H1 (cell line): ENCODE measurements around the gene SORL1-AS1.

Experiments used
- CTCF ChIA-PET: fragments of 300-600 bp; sonication (Branson Sonifier 250); formaldehyde crosslinking; loops from one replicate; lab custom pipeline; 2021; ENCODE audit not compliant: partially characterized antibody; lab: Charles Lee
- POLR2A ChIA-PET: fragments of 300-600 bp; sonication (Branson Sonifier 250); formaldehyde crosslinking; loops from one replicate; lab custom pipeline; 2021; ENCODE audit warnings: inconsistent platforms; ENCODE audit not compliant: partially characterized antibody; lab: Charles Lee
- DNase-seq, 2 experiments: peaks; one replicate each; pipeline versions ENCODE4 v3.0.0 to v3.0.0-alpha.2; 2010 to 2022; ENCODE audit warnings: low spot score in 2 of 2, low read depth in 1 of 2, mixed read lengths in 1 of 2
- FAIRE-seq: peaks from 2 replicates; lab custom pipeline; 2011; peaks lifted over from hg19 to GRCh38; lab: Jason Lieb, UNC
- H2AFZ ChIP-seq: 2 replicates; pipeline ENCODE4 v1.8.1; 2012; ENCODE audit warnings: low read length, inconsistent platforms
- H2AK5ac ChIP-seq: 2 replicates; pipeline ENCODE4 v1.6.1; 2013; ENCODE audit warnings: low read depth, low read length
- H2BK120ac ChIP-seq: replicated peaks from 2 replicates; pipeline ENCODE3; 2013; ENCODE audit warnings: low read depth, low read length, inconsistent platforms
- H2BK12ac ChIP-seq: 2 replicates; pipeline ENCODE4 v1.6.1; 2013; ENCODE audit warnings: low read depth, low read length
- H2BK15ac ChIP-seq: 2 replicates; pipeline ENCODE4 v1.6.1; 2013; ENCODE audit warnings: low read length
- H2BK20ac ChIP-seq: 2 replicates; pipeline ENCODE4 v1.6.1; 2013; ENCODE audit warnings: low read length
- H2BK5ac ChIP-seq: 2 replicates; pipeline ENCODE4 v1.6.1; 2013; ENCODE audit warnings: low read depth, low read length
- H3K14ac ChIP-seq: 2 replicates; pipeline ENCODE4 v1.6.1; 2013; ENCODE audit warnings: inconsistent platforms; ENCODE audit not compliant: insufficient read length
- H3K18ac ChIP-seq: 2 replicates; pipeline ENCODE4 v1.6.1; 2013; ENCODE audit warnings: low read length; ENCODE audit errors: extremely low read depth
- H3K23ac ChIP-seq: 2 replicates; pipeline ENCODE4 v1.6.1; 2013; ENCODE audit warnings: inconsistent platforms; ENCODE audit not compliant: insufficient read length
- H3K23me2 ChIP-seq: 2 replicates; pipeline ENCODE4 v1.6.1; 2013; ENCODE audit warnings: low read depth, low read length
- H3K27ac ChIP-seq: 2 replicates; pipeline ENCODE4 v1.6.1; 2011; ENCODE audit warnings: low read depth, low read length, inconsistent platforms
- H3K27me3 ChIP-seq, 4 experiments: replicated peaks in 1 of 4; 1 replicate in 1 of 4; 2 replicates in 3 of 4; pipeline versions ENCODE4 v1.6.1 to v1.8.1; 2011 to 2013; ENCODE audit warnings: low read length in 3 of 4, mild to moderate bottlenecking in 3 of 4, inconsistent platforms in 2 of 4, mixed read lengths in 2 of 4, moderate library complexity in 1 of 4; ENCODE audit not compliant: control insufficient read depth in 3 of 4, insufficient read depth in 3 of 4; ENCODE audit errors: extremely low read depth in 1 of 4
- H3K36me3 ChIP-seq, 4 experiments: 2 replicates each; pipeline versions ENCODE4 v1.6.1 to v1.8.1; 2011 to 2013; ENCODE audit warnings: mild to moderate bottlenecking in 4 of 4, low read length in 3 of 4, moderate library complexity in 2 of 4, control low read depth in 1 of 4, inconsistent platforms in 1 of 4; ENCODE audit not compliant: insufficient read depth in 4 of 4, control insufficient read depth in 2 of 4
- H3K4ac ChIP-seq: replicated peaks from 2 replicates; pipeline ENCODE3; 2013; ENCODE audit warnings: low read length, low read depth, mixed read lengths, inconsistent platforms; ENCODE audit not compliant: insufficient read length
- H3K4me1 ChIP-seq, 4 experiments: replicated peaks in 1 of 4; 1 replicate in 1 of 4; 2 replicates in 3 of 4; pipeline versions ENCODE4 v1.6.1 to v1.8.1; 2011 to 2013; ENCODE audit warnings: low read length in 3 of 4, inconsistent platforms in 2 of 4, mixed read lengths in 1 of 4; ENCODE audit not compliant: insufficient read depth in 4 of 4, control insufficient read depth in 3 of 4
- H3K4me2 ChIP-seq, 2 experiments: 2 replicates each; pipeline versions ENCODE4 v1.6.1 to v1.8.1; 2011 to 2013; ENCODE audit warnings: low read depth in 2 of 2, low read length in 2 of 2, control low read depth in 1 of 2, inconsistent platforms in 1 of 2, mild to moderate bottlenecking in 1 of 2; ENCODE audit not compliant: insufficient read depth in 1 of 2
- H3K4me3 ChIP-seq, 4 experiments: fragments of 200-600, 300-600 bp in 1 of 4; sonication (generic), shearing (Covaris generic), sonication (Bioruptor Twin) in 1 of 4; 2 replicates each; pipeline versions ENCODE4 v1.5.1 to v1.8.1; 2011 to 2016; ENCODE audit warnings: low read length in 4 of 4, low read depth in 3 of 4, control low read depth in 2 of 4, inconsistent platforms in 2 of 4, mild to moderate bottlenecking in 2 of 4, mixed read lengths in 1 of 4, moderate library complexity in 1 of 4; ENCODE audit not compliant: insufficient read depth in 2 of 4; ENCODE audit errors: extremely low read depth in 1 of 4
- H3K56ac ChIP-seq: replicated peaks from 2 replicates; pipeline ENCODE3; 2013; ENCODE audit warnings: low read depth, mild to moderate bottlenecking, mixed read lengths, low read length, inconsistent platforms; ENCODE audit not compliant: insufficient read length
- H3K79me1 ChIP-seq: 2 replicates; pipeline ENCODE4 v1.6.1; 2013; ENCODE audit warnings: low read depth, low read length, control low read depth
- H3K79me2 ChIP-seq, 2 experiments: 2 replicates each; pipeline versions ENCODE4 v1.6.1 to v1.8.1; 2012 to 2013; ENCODE audit warnings: low read length in 2 of 2, mild to moderate bottlenecking in 2 of 2, inconsistent platforms in 1 of 2; ENCODE audit not compliant: insufficient read depth in 2 of 2, control insufficient read depth in 1 of 2
- H3K9ac ChIP-seq, 4 experiments: replicated peaks in 1 of 4; 1 replicate in 1 of 4; 2 replicates in 3 of 4; pipeline versions ENCODE4 v1.6.1 to v1.8.1; 2011 to 2013; ENCODE audit warnings: low read depth in 3 of 4, low read length in 3 of 4, control low read depth in 2 of 4, mild to moderate bottlenecking in 2 of 4, moderate library complexity in 2 of 4, inconsistent platforms in 1 of 4; ENCODE audit errors: extremely low read depth in 1 of 4
- H3K9me3 ChIP-seq, 2 experiments: 2 replicates each; pipeline versions ENCODE4 v1.6.1 to v1.8.1; 2012 to 2013; ENCODE audit warnings: mild to moderate bottlenecking in 2 of 2, moderate library complexity in 2 of 2, control low read depth in 1 of 2, inconsistent platforms in 1 of 2, low read depth in 1 of 2, low read length in 1 of 2, mixed read lengths in 1 of 2; ENCODE audit not compliant: insufficient read depth in 2 of 2
- H4K20me1 ChIP-seq, 2 experiments: replicated peaks in 1 of 2; 2 replicates each; pipeline versions ENCODE3 to v1.8.1; 2011 to 2013; ENCODE audit warnings: inconsistent platforms in 2 of 2, low read length in 2 of 2, mild to moderate bottlenecking in 1 of 2; ENCODE audit not compliant: insufficient read depth in 2 of 2, control insufficient read depth in 1 of 2
- H4K5ac ChIP-seq: 2 replicates; pipeline ENCODE4 v1.6.1; 2013; ENCODE audit warnings: low read length, low read depth, mixed read lengths, inconsistent platforms; ENCODE audit not compliant: insufficient read length
- H4K8ac ChIP-seq: 2 replicates; pipeline ENCODE4 v1.8.0; 2013; ENCODE audit warnings: mild to moderate bottlenecking, moderate library complexity, low read length, inconsistent platforms; ENCODE audit not compliant: insufficient read depth; ENCODE audit errors: extremely low read depth
- H4K91ac ChIP-seq: replicated peaks from 2 replicates; pipeline ENCODE3; 2013; ENCODE audit warnings: low read length, mixed read lengths, inconsistent platforms; ENCODE audit not compliant: insufficient read length
- ASH2L ChIP-seq: fragments of 200-600, 300-600 bp; sonication (generic); IDR thresholded peaks from one replicate; pipeline ENCODE4 v1.7.1; 2017; ENCODE audit warnings: low read length
- ATF2 ChIP-seq: IDR thresholded peaks from 2 replicates; pipeline ENCODE4 v1.6.1; 2012; ENCODE audit warnings: low read length, inconsistent platforms
- CHD1 ChIP-seq: IDR thresholded peaks from 2 replicates; pipeline ENCODE4 v1.6.1; 2012; ENCODE audit warnings: low read depth, low read length, improper control_type of control experiment
- EZH2 ChIP-seq: fragments of 200-600 bp; sonication (generic); IDR thresholded peaks from 2 replicates; pipeline ENCODE4 v1.7.1; 2012; ENCODE audit warnings: low read depth, mild to moderate bottlenecking, moderate library complexity, low read length, inconsistent platforms; ENCODE audit not compliant: severe bottlenecking
- MAX ChIP-seq: IDR thresholded peaks from 2 replicates; pipeline ENCODE4 v1.6.1; 2012; ENCODE audit warnings: inconsistent platforms
- POLR2A ChIP-seq, 2 experiments: IDR thresholded peaks; 1 replicate in 1 of 2; 2 replicates in 1 of 2; pipeline ENCODE4 v1.6.1; 2011; ENCODE audit warnings: low read depth in 2 of 2, low read length in 2 of 2, mild to moderate bottlenecking in 2 of 2; ENCODE audit errors: control extremely low read depth in 1 of 2
- RNF2 ChIP-seq: fragments of 200-900, 300-1000 bp; sonication (generic); IDR thresholded peaks from 2 replicates; pipeline ENCODE4 v1.7.1; 2016; ENCODE audit warnings: borderline replicate concordance, low read depth, mild to moderate bottlenecking, antibody characterized with exemption, low read length; ENCODE audit not compliant: poor library complexity, severe bottlenecking; ENCODE audit errors: missing control alignments
- SIRT6 ChIP-seq: IDR thresholded peaks from one replicate; pipeline ENCODE4 v1.7.1; 2012; ENCODE audit warnings: low read length, inconsistent platforms
- SIX5 ChIP-seq: IDR thresholded peaks from 2 replicates; pipeline ENCODE4 v1.6.1; 2011; ENCODE audit warnings: mild to moderate bottlenecking, low read depth, low read length
- SP4 ChIP-seq: IDR thresholded peaks from 2 replicates; pipeline ENCODE4 v1.6.1; 2012; ENCODE audit warnings: low read length, inconsistent platforms
- SUZ12 ChIP-seq: fragments of 200-600 bp; sonication (generic); IDR thresholded peaks from 2 replicates; pipeline ENCODE4 v1.6.1; 2012; ENCODE audit warnings: mild to moderate bottlenecking, inconsistent platforms, low read length, moderate library complexity, mixed read lengths
- TAF1 ChIP-seq: IDR thresholded peaks from 2 replicates; pipeline ENCODE4 v1.6.1; 2011; ENCODE audit warnings: mild to moderate bottlenecking, low read depth, low read length
- TCF12 ChIP-seq: IDR thresholded peaks from 2 replicates; pipeline ENCODE4 v1.6.1; 2011; ENCODE audit warnings: low read depth, mild to moderate bottlenecking, low read length
- WGBS, 2 experiments: shearing (Covaris generic) in 1 of 2; methylation state at CpG; one replicate each; pipeline versions ENCODE4 v1.1.6 to v1.1.7; 2013 to 2015; ENCODE audit warnings: low lambda C conversion rate in 2 of 2, mixed read lengths in 2 of 2, inconsistent platforms in 1 of 2, low coverage in 1 of 2, missing lambda C conversion rate in 1 of 2; ENCODE audit not compliant: insufficient replicate concordance in 2 of 2, insufficient coverage in 1 of 2, insufficient read length in 1 of 2; ENCODE audit errors: extremely low coverage in 1 of 2, missing lambda C conversion rate in 1 of 2; 5-methylcytosine and 5-hydroxymethylcytosine counted together

Gene SORL1-AS1

GRCh38 chr11:121465709-121466062 lies 12.9 kb upstream of the SORL1-AS1 start:
- no peak overlapping the region for H2AFZ ChIP-seq
- peak overlapping the region; percentile 88 for H2BK12ac ChIP-seq
- FAIRE-seq (no peak), DNase-seq (no peak)
- H3K79me2 ChIP-seq, result peaks cover 0 to 90% of the 10 kb centered on the region in 2 experiments
- 74% methylated on average over 8 of the region's 8 CpGs; no CpG with 5 or more reads in 1 of the 2 experiments for WGBS, 2 experiments
- H2BK15ac ChIP-seq, result peak overlapping the region; percentile 67; the same call in 1 of the 2 replicates
- H2AK5ac ChIP-seq, result peak overlapping the region; percentile 93
- H3K27me3 ChIP-seq, result no peaks in the 10 kb centered on the region
- H3K4ac ChIP-seq, result no peak overlapping the region
- 0 out of 2 replicates have a peak overlapping the region, but pooled peaks have one; percentile 41 for H3K27ac ChIP-seq
- H2BK120ac ChIP-seq, result no peak overlapping the region
- peak overlapping the region; percentile 89; the same call in 1 of the 2 replicates for H2BK20ac ChIP-seq
- peaks cover 2% of the 10 kb centered on the region in 2 experiments for H4K20me1 ChIP-seq
- no peaks in the 10 kb centered on the region for H3K9me3 ChIP-seq
- H3K9ac ChIP-seq, result no peak overlapping the region
- H3K79me1 ChIP-seq, result peaks cover 15% of the 10 kb centered on the region
- H3K4me1 ChIP-seq, result peaks cover 18 to 35% (median 26%) of the 10 kb centered on the region in 4 experiments
- CTCF ChIA-PET, result interaction anchor here (1.0 to 3.2 kb wide), 4 partner anchors 9 to 124 kb away, joined by 3 to 11 read pairs (median 8); no protein-coding TSS in a partner anchor
- peaks cover 3 to 8% (median 4%) of the 10 kb centered on the region in 4 experiments; a peak in 5 of 8 replicates for H3K36me3 ChIP-seq
- H4K5ac ChIP-seq, result no peak overlapping the region
- H3K14ac ChIP-seq, result no peak overlapping the region
- H3K18ac ChIP-seq, result peak overlapping the region; percentile 64
- no peak overlapping the region for H4K8ac ChIP-seq
- no peak overlapping the region for H3K23ac ChIP-seq
- POLR2A ChIA-PET, result interaction anchor here (0.8 to 4.0 kb wide), 3 partner anchors 9 to 10 kb away, joined by 3 to 16 read pairs (median 3); no protein-coding TSS in a partner anchor
- no peak overlapping the region for H4K91ac ChIP-seq
- no peaks in the 10 kb centered on the region for H3K23me2 ChIP-seq
- no peak overlapping the region for H3K4me3 ChIP-seq
- peak overlapping the region; percentile 92 for H2BK5ac ChIP-seq
- H3K56ac ChIP-seq, result no peak overlapping the region
- H3K4me2 ChIP-seq, result peak overlapping the region; percentile 28 to 61; a peak in 3 of 4 replicates
- TF ChIP-seq CHD1 (no peak), SP4 (no peak), EZH2 (no peak), SIX5 (no peak), SIRT6 (no peak), RNF2 (no peak), MAX (no peak), SUZ12 (no peak), POLR2A (IDR thresholded peaks at IDR 0.05; ENCODE audit: control extremely low read depth in 1 of 2, low read depth in 2 of 2, low read length in 2 of 2) (no peak), TCF12 (no peak), TAF1 (no peak), ATF2 (no peak), ASH2L (no peak)
